Subcutaneous abdominal adipose tissue (tissue), 5 donors: Measurements from ENCODE around the gene RERG.

Source experiments
- H3K27ac ChIP-seq: one replicate; pipeline ENCODE4 v1.7.0; 2013; ENCODE audit warnings: low read depth, mild to moderate bottlenecking, inconsistent platforms, low read length, moderate library complexity
- H3K27me3 ChIP-seq, 5 donors: one replicate each; pipeline ENCODE4 v1.7.0; 2013; ENCODE audit warnings: low read length in 5 of 5, inconsistent platforms in 1 of 5; ENCODE audit not compliant: control insufficient read depth in 5 of 5, insufficient read depth in 4 of 5
- H3K36me3 ChIP-seq, 5 donors: one replicate each; pipeline ENCODE4 v1.7.0; 2013; ENCODE audit warnings: low read length in 5 of 5; ENCODE audit not compliant: control insufficient read depth in 5 of 5, insufficient read depth in 5 of 5
- H3K4me1 ChIP-seq, 5 donors: one replicate each; pipeline ENCODE4 v1.7.0; 2013; ENCODE audit warnings: low read length in 5 of 5, mild to moderate bottlenecking in 3 of 5, moderate library complexity in 1 of 5; ENCODE audit not compliant: control insufficient read depth in 5 of 5, insufficient read depth in 5 of 5
- H3K4me3 ChIP-seq, 5 donors: one replicate each; pipeline ENCODE4 v1.7.0; 2013; ENCODE audit warnings: low read length in 5 of 5, low read depth in 1 of 5
- H3K9ac ChIP-seq, 5 donors: one replicate each; pipeline ENCODE4 v1.7.0; 2013; ENCODE audit warnings: low read length in 5 of 5, mild to moderate bottlenecking in 4 of 5, moderate library complexity in 3 of 5
- H3K9me3 ChIP-seq, 5 donors: one replicate each; pipeline ENCODE4 v1.7.0; 2013; ENCODE audit warnings: low read length in 5 of 5; ENCODE audit not compliant: control insufficient read depth in 5 of 5
- donor health status: healthy.
- donor health status: healthy.
- donor health status: healthy.
- donor health status: healthy.
- donor health status: healthy.

The RERG gene

GRCh38 chr12:15194456-15195368 lies 26.5 kb downstream of the RERG start:
- H3K36me3 ChIP-seq = no peaks in the 10 kb centered on the region
- peaks cover 0 to 18% (median 12%) of the 10 kb centered on the region in 5 donors for H3K4me1 ChIP-seq
- H3K27ac ChIP-seq = no peak overlapping the region
- H3K27me3 ChIP-seq = no peaks in the 10 kb centered on the region
- no peak overlapping the region for H3K4me3 ChIP-seq
- H3K9me3 ChIP-seq = no peaks in the 10 kb centered on the region
- H3K9ac ChIP-seq = no peak overlapping the region

GRCh38 chr12:15193946-15194345 lies 27.3 kb downstream of the RERG start:
- H3K9ac ChIP-seq = no peak overlapping the region
- H3K4me1 ChIP-seq = peaks cover 0 to 18% (median 12%) of the 10 kb centered on the region in 5 donors
- no peak overlapping the region for H3K4me3 ChIP-seq

GRCh38 chr12:15192720-15193119 lies 28.5 kb downstream of the RERG start:
- H3K4me1 ChIP-seq = peaks cover 0 to 18% (median 12%) of the 10 kb centered on the region in 5 donors

More at GRCh38 chr12:15193946-15194345, 27.3 kb downstream of the RERG start:
- Histone ChIP-seq H3K9me3 (no peaks in the 10 kb centered on the region), H3K27me3 (no peaks in the 10 kb centered on the region), H3K36me3 (no peaks in the 10 kb centered on the region), H3K27ac (no peak overlapping the region)

GRCh38 chr12:15188127-15188526 lies 33.1 kb downstream of the RERG start:
- no peak overlapping the region for H3K4me3 ChIP-seq
- H3K9me3 ChIP-seq = no peaks in the 10 kb centered on the region
- no peak overlapping the region for H3K27ac ChIP-seq
- H3K36me3 ChIP-seq = no peaks in the 10 kb centered on the region
- H3K27me3 ChIP-seq = no peaks in the 10 kb centered on the region
- H3K9ac ChIP-seq = no peak overlapping the region
- H3K4me1 ChIP-seq = peaks cover 0 to 3% (median 0%) of the 10 kb centered on the region in 5 donors

More at GRCh38 chr12:15192720-15193119, 28.5 kb downstream of the RERG start:
- Histone ChIP-seq H3K4me3 (no peak overlapping the region), H3K9me3 (no peaks in the 10 kb centered on the region), H3K9ac (no peak overlapping the region), H3K36me3 (no peaks in the 10 kb centered on the region), H3K27me3 (no peaks in the 10 kb centered on the region), H3K27ac (no peak overlapping the region)

- Histone ChIP-seq H3K4me1 (peaks cover 0 to 8% (median 0%) of the 10 kb centered on the region in 5 donors), H3K4me3 (no peak overlapping the region), H3K36me3 (no peaks in the 10 kb centered on the region), H3K27me3 (no peaks in the 10 kb centered on the region), H3K9me3 (no peaks in the 10 kb centered on the region), H3K9ac (no peak overlapping the region), H3K27ac (peak overlapping the region; percentile 28)
Measured at GRCh38 chr12:15186597-15186996, 34.6 kb downstream of the RERG start.

- Histone ChIP-seq H3K27me3 (no peaks in the 10 kb centered on the region), H3K27ac (no peak overlapping the region), H3K9me3 (no peaks in the 10 kb centered on the region), H3K4me1 (peaks cover 0 to 28% (median 14%) of the 10 kb centered on the region in 5 donors), H3K9ac (no peak overlapping the region), H3K36me3 (no peaks in the 10 kb centered on the region), H3K4me3 (no peak overlapping the region)
Measured at GRCh38 chr12:15184484-15184883, 36.7 kb downstream of the RERG start.

GRCh38 chr12:15183821-15184220 lies 37.4 kb downstream of the RERG start:
- Histone ChIP-seq H3K27ac (no peak overlapping the region), H3K36me3 (no peaks in the 10 kb centered on the region), H3K4me3 (no peak overlapping the region), H3K4me1 (peaks cover 0 to 35% (median 14%) of the 10 kb centered on the region in 5 donors), H3K9me3 (no peaks in the 10 kb centered on the region), H3K27me3 (no peaks in the 10 kb centered on the region), H3K9ac (no peak overlapping the region)

GRCh38 chr12:15181017-15181683 lies 40.1 kb downstream of the RERG start:
- no peaks in the 10 kb centered on the region for H3K27me3 ChIP-seq
- no peaks in the 10 kb centered on the region for H3K9me3 ChIP-seq
- H3K36me3 ChIP-seq = no peaks in the 10 kb centered on the region
- H3K4me1 ChIP-seq = peaks cover 0 to 46% (median 14%) of the 10 kb centered on the region in 5 donors
- peak overlapping the region; percentile 76 for H3K27ac ChIP-seq
- no peak overlapping the region for H3K9ac ChIP-seq
- H3K4me3 ChIP-seq = no peak overlapping the region

- Histone ChIP-seq H3K9ac (peak overlapping the region in 1 of 5 donors; percentile 2), H3K27ac (peak overlapping the region; percentile 76), H3K4me3 (no peak overlapping the region), H3K4me1 (peaks cover 0 to 46% (median 19%) of the 10 kb centered on the region in 5 donors), H3K36me3 (no peaks in the 10 kb centered on the region), H3K9me3 (no peaks in the 10 kb centered on the region), H3K27me3 (no peaks in the 10 kb centered on the region)
Measured at GRCh38 chr12:15180325-15180724, 40.9 kb downstream of the RERG start.

- no peaks in the 10 kb centered on the region for H3K36me3 ChIP-seq
- no peaks in the 10 kb centered on the region for H3K9me3 ChIP-seq
- no peaks in the 10 kb centered on the region for H3K27me3 ChIP-seq
- no peak overlapping the region for H3K9ac ChIP-seq
- peaks cover 0 to 46% (median 21%) of the 10 kb centered on the region in 5 donors for H3K4me1 ChIP-seq
- no peak overlapping the region for H3K4me3 ChIP-seq
- H3K27ac ChIP-seq = peak overlapping the region; percentile 76
Measured at GRCh38 chr12:15179672-15180071, 41.5 kb downstream of the RERG start.
